ENCODE data around the gene HEATR5B.
"Not testable (repeated sequence)": the region's sequence is repeated elsewhere in the genome, so short reads cannot be mapped to it uniquely, and the experiment has no call there.

HEATR5B gene

DNA sequence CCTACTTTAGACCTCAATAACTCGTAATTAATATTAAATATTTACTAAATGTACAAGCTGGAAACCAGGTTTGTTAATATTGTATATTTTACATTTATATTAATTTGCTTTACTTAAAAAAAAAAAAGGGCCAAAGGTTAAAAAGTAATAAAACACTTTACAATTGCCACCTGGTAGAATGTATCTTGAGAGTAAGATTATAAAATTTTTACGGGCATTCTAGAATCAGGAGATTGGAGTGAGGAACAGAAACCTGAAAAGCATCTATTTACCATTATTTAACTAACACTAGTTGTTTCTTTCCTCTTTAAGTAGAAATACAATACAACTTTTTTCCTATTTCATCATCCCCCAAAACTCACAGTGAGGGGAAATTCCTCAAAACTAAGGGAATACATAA is 102.3 kb downstream of the HEATR5B start:
- no peak for DNase-seq (ENCODE audit: low read depth in 2 of 2)

GRCh38 chr2:36979007-36979406 is 105.2 kb downstream of the HEATR5B start:
- DNase-seq (ENCODE audit: low read depth in 2 of 2), result not testable (repeated sequence)

- DNase-seq (ENCODE audit: low read depth in 2 of 2), result no peak
Observed at GRCh38 chr2:36976065-36976464, 108.1 kb downstream of the HEATR5B start.

DNA sequence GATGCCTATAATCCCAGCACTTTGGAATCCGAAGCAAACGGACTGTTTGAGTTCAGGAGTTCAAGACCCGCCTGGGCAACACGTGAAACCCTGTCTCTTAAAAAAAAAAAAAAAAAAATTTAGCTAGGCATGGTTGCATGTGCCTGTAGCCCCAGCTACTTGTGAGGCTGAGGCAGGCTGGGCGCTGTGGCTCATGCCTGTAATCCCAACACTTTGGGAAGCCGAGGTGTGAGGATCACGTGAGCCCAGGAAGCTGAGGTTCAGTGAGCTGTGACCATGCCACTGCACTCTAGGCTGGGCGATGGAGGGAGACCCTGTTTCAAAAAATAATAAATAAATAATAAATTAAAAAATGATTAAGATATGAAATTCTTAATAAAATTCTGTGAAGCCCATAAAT is 108.9 kb downstream of the HEATR5B start:
- no peak for DNase-seq (ENCODE audit: low read depth in 2 of 2)

- DNase-seq (ENCODE audit: low read depth in 2 of 2), result no peak
Observed at GRCh38 chr2:36973320-36973719, 110.9 kb downstream of the HEATR5B start.

GRCh38 chr2:36971990-36972389 is 112.2 kb downstream of the HEATR5B start:
- DNase-seq (ENCODE audit: low read depth in 2 of 2), result no peak

DNA sequence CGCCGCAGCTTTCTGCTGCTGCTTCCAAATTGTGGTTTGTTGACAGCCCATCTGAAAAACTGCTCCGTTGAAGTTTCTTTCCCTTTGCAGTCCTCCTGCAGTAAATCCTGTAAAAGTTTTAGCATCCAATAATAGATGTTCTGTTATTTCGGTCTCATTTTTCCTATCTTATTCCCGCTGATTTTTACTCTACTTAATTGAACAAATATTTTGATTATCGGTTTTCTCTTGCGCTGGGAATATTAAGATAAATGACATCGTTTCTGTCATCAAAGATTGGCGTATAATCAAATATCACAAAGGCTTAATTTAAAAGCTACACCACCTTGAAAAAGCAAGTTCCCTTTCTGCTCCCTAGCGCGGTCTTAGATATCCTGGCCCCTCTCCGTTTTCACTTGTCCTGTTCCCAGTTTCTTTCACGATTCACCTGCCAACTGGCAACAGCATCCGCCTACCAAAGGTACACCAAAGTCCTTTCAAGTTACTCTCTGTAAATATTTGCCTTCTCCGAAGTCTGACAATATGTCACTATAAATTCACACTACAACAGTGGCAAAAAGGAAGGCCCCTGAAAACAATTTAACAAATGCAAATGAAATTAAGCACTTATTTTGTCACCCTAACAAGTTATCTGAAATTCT is 116.8 kb downstream of the HEATR5B start:
- no peak for DNase-seq (ENCODE audit: low read depth in 2 of 2)

GRCh38 chr2:36966370-36967235 is 117.6 kb downstream of the HEATR5B start, which contains the start of gene STRN:
Gene STRN (minus strand): TSS chr2:36966536. CDS start chr2:36966463, 73 bp downstream.
- peak; percentile 91 to 97 for DNase-seq (ENCODE audit: low read depth in 2 of 2)

- peak in 1 of 2 donors; percentile 26 for DNase-seq (ENCODE audit: low read depth in 2 of 2)
Observed at GRCh38 chr2:36965751-36966369, 118.3 kb downstream of the HEATR5B start.

- DNase-seq (ENCODE audit: low read depth in 2 of 2), result no peak
Observed at GRCh38 chr2:36965206-36965605, 119.0 kb downstream of the HEATR5B start.

DNA sequence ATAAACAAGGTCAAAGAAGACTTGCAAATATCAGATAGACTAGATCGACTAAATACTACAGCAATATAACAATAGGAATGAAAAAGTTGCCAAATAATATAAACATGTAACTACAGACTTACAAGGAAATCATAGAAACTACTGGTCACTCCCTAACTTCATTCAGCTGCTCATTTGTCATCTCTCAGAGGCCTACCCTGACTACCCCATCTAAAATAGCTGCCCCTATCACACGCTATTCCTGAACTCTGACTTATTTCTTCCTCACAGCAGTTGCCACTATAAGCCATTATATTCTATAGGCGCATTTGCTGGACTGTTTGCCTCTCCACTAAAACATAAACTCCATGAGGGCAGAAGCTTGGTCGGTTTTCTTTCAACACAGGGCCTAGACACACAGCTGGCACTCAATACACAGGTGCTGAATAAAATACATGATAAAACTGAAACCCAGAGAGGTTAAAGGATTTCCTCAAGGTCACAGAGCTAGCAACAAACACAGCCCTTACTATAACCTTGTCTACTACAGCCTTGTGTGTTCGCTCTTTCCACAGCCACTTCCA is 119.6 kb downstream of the HEATR5B start:
- no peak for DNase-seq (ENCODE audit: low read depth in 2 of 2)

GRCh38 chr2:36963734-36964133 is 120.4 kb downstream of the HEATR5B start:
- DNase-seq (ENCODE audit: low read depth in 2 of 2), result no peak

DNA sequence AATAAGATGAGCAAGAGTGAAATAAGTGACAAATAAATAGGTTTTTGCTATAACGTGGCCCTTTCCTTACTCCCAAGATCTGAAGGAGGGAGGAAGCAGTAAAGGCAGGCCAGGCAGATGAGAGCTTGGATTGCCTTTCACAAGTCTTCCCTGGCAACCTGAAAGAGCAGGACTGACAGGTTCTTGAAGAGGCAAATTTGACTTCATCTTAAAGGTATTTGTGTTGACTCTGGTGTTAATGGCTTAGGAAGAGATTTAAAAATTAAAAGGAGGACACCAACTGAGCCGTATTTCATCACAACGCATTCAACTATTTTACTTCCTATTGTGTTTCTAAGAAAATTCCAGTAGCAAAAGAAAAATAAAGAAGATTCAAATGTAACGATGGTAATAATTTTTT is 121.1 kb downstream of the HEATR5B start:
- no peak for DNase-seq (ENCODE audit: low read depth in 2 of 2)

DNA sequence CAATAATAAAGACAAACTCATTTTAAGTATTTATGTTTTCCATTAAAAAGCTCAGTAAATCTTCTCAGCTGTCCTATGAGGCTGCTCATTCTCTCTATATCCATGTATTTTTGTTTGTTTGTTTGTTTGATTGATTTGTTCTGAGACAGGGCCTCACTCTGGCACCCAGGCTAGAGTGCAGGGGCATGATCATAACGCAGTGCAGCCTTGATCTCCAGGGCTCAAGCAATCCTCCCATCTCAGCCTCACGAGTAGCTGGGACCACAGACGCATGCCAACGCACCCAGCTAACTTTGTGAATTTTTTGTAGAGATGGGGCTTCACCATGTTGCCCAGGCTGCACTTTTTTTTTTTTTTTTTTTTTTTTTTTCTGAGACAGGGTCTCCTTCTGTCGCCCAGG is 123.4 kb downstream of the HEATR5B start:
- DNase-seq (ENCODE audit: low read depth in 2 of 2), result no peak

DNA sequence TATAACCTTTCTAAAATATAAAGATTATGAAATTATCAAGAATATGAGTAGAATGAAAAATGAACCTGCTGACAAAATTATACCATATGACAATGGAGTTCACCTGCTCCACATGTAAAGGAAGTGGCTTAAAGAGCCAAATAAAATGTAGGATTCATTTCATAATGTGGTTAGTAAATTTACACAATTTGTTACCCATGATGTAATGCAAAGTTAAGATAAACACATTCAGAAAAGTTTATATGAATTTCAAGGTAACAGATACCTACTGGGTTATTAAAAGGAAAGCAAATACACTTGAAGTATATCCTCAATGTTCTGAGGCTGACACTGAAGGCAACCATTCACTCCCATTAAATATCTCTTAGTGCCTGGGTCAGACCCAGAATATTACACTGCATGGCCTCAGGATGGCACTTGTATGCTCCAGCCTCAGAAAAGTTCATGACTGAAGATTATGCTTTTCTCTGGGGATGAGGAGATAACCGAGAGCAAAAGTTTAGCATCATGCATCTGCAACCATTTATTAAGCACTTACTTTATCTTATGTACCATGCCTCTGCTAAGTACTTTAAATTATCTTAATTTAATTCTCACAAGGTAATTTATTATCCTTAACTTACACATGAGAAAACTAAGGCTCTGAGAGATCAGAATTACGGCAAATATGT is 124.0 kb downstream of the HEATR5B start:
- DNase-seq (ENCODE audit: low read depth in 2 of 2), result no peak

- no peak for DNase-seq (ENCODE audit: low read depth in 2 of 2)
Observed at GRCh38 chr2:36954977-36955607, 129.1 kb downstream of the HEATR5B start.

DNA sequence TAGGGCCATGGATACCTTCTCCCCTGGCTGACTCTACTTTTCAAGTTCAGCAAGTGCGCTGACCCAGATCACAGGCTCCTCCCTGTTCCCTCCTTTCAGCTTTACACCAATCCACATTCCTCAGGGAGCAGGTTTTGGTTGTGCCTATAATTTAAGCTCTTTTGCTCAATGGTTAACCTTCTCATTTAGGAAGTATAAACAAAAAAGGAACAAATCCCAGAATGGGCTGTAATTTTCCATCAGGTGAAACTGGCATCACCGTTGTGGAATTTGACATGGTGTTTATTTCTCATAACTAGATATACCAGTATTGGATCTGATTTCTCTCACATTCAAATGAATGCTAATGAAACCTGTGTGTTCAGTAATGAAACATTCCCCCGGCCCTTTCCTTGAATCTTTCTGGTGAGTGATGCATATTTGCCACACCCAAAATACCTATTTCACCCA is 131.4 kb downstream of the HEATR5B start:
- no peak for DNase-seq (ENCODE audit: low read depth in 2 of 2)

GRCh38 chr2:36951574-36951973 is 132.6 kb downstream of the HEATR5B start:
- DNase-seq (ENCODE audit: low read depth in 2 of 2), result no peak

DNA sequence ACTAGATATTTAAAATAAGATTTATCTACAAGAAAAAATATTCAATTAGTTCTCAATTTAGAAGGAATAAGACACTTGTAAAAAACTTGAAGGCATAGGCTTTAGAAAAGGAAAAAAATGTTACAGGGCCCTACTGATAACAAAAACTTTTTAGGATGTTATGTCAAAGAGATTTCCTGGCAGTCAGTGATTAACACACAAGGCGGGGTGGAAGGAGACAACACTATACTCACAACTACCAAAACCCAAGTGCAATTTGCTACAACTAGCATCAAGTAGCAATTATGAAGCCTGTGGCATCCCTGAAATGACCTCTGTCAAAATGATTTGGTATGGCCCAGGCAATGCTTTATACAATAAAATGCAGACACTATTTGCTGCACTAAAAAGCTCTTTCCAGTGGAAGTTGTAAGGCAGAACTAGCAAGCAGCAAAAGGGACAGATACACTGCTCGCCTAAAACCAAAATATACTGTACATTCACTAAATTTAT is 133.1 kb downstream of the HEATR5B start:
- DNase-seq (ENCODE audit: low read depth in 2 of 2), result no peak

- no peak for DNase-seq (ENCODE audit: low read depth in 2 of 2)
Observed at GRCh38 chr2:36949845-36950244, 134.3 kb downstream of the HEATR5B start.

DNA sequence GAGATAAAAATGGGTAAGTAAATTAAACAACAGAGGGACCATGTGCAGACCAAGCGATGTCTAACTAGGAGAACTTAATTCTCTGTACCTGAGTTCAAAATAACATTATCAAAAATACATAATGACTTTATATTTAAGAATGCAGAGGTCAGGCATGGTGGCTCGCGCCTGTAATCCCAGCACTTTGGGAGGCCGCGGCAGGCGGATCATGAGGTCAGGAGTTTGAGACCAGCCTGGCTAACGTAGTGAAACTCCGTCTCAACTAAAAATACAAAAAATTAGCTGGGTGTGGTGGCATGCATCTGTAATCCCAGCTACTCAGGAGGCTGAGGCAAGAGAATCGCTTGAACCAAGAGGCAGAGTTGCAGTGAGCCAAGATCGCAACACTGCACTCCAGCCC is 138.9 kb downstream of the HEATR5B start:
- not testable (repeated sequence) for DNase-seq (ENCODE audit: low read depth in 2 of 2)

All from stimulated activated CD4-positive, alpha-beta T cell treated with anti-CD3 and anti-CD28 coated beads, Interleukin-15, amount 100 ng/mL, for 48 hours (primary cell).